HG03575 (cell line): ENCODE results near the gene ASPSCR1.

ENCODE experiments used
- ATAC-seq: cut with Tn5 transposase; IDR thresholded peaks from one replicate; pipeline ENCODE4 v1.9.1; 2021; ENCODE audit not compliant: unreplicated experiment, insufficient number of reproducible peaks, low FRiP score; ENCODE audit errors: extremely low read depth

ASPSCR1 gene

GRCh38 chr17:82056729-82057621 is 79.5 kb downstream of the ASPSCR1 start:
- ATAC-seq: no peak

GRCh38 chr17:82058230-82058854 is 80.9 kb downstream of the ASPSCR1 start:
- no peak for ATAC-seq

- no peak for ATAC-seq
Measured at GRCh38 chr17:82058855-82059249, 81.4 kb downstream of the ASPSCR1 start.

- ATAC-seq: no peak
Measured at GRCh38 chr17:82059272-82060000, 82.0 kb downstream of the ASPSCR1 start.

- ATAC-seq: no peak
Measured at GRCh38 chr17:82060001-82060380, 82.6 kb downstream of the ASPSCR1 start.

- ATAC-seq: no peak
Measured at GRCh38 chr17:82060614-82061013, 83.2 kb downstream of the ASPSCR1 start.

GRCh38 chr17:82061047-82061925 is 83.9 kb downstream of the ASPSCR1 start:
- no peak for ATAC-seq

- no peak for ATAC-seq
Measured at GRCh38 chr17:82062076-82062983, 84.9 kb downstream of the ASPSCR1 start.

- no peak for ATAC-seq
Measured at GRCh38 chr17:82062984-82063368, 85.5 kb downstream of the ASPSCR1 start.

- no peak for ATAC-seq
Measured at GRCh38 chr17:82063424-82064415, 86.3 kb downstream of the ASPSCR1 start.

GRCh38 chr17:82064433-82065192 is 87.2 kb downstream of the ASPSCR1 start:
- no peak for ATAC-seq

GRCh38 chr17:82065193-82065637 is 87.8 kb downstream of the ASPSCR1 start:
- ATAC-seq: no peak

- ATAC-seq: no peak
Measured at GRCh38 chr17:82065638-82066303, 88.3 kb downstream of the ASPSCR1 start, which contains the start of gene DUS1L. DUS1L (minus strand) TSS chr17:82065804; CDS start chr17:82065059, 745 bp downstream.
